Activated T-cell treated with anti-CD3 and anti-CD28 coated beads for 48 hours (primary cell): ENCODE measurements around the gene SERF2.
"Not testable (repeated sequence)": the region's sequence is repeated elsewhere in the genome, so short reads cannot be mapped to it uniquely, and the experiment has no call there.

Source experiments
- DNase-seq: peaks from one replicate; pipeline ENCODE4 v3.0.0-alpha.2; 2020; ENCODE audit warnings: low read depth

The SERF2 gene

DNA sequence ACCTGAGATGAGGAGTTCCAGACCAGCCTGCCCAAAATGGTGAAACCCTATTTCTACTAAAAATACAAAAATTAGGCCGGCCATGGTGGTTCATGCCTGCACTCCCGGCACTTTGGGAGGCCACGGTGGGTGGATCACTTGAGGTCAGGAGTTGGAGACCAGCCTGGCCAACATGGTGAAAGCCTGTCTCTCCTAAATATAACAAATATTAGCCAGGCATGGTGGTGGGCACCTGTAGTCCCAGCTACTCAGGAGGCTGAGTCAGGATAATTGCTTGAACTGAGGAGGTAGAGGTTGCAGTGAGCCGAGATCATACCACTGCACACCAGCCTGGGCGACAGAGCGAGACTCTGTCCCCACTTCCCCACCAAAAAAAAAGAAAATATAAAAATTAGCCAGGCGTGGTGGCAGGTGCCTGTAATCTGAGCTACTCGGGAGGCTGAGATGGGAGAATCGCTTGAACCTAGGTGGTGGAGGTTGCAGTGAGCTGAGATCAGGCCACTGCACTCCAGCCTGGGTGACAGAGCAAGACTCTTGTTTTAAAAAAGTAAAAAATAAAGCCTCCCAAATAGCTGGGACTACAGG is 38.7 kb downstream of the SERF2 start:
- not testable (repeated sequence) for DNase-seq

DNA sequence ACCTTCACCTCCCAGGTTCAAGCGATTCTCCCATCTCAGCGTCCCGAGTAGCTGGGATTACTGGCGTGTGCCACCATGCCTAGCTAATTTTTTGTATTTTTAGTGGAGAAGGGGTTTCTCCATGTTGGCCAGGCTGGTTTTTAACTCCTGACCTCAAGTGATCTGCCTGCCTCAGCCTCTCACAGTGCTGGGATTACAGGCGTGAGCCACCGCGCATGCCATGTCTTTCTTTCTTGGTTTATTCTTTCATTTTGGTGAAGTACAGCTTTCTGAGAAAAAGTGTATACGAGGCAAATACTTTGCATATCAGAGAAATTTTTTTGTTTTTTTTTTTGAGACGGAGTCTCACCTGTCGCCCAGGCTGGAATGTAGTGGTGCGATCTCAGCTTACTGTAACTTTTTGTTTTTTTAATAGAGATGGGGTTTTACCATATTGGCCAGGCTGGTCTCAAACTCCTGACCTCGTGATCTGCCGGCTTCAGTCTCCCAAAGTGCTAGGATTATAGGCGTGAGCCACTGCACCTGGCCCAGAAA is 39.5 kb downstream of the SERF2 start:
- DNase-seq, result not testable (repeated sequence)

DNA sequence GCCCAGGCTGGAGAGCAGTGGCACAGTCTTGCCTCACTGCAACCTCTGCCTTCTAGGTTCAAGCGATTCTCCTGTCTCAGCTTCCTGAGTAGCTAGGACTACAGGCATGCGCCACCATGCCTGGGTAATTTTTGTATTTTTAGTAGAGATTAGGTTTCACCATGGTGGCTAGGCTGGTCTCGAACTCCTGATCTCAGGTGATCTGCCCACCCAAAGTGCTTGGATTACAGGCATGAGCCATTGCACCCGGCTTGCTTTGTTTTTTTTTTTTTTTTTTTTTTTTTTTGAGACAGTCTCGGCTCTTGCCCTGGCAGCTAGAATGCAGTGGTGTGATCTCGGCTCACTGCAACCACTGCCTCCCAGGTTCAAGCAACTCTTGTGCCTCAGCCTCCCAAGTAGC is 40.4 kb downstream of the SERF2 start:
- not testable (repeated sequence) for DNase-seq

DNA sequence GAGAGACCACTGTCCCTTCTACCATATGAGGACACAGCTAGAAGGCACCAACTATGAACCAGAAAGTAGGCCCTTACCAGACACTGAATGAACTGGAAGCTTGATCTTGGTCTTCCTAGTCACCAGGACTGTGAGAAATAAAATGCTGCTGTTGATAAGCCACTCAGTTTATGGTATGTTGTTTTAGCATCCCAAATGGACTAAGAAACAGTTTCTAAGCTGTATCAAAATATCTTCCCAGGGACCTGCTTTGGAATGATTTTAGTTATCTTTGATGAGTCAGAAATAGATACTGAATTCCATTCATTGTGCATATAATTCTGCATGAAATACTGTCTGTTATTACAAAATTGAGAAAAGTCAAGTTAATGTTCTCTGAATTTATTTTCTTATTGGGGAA is 53.3 kb downstream of the SERF2 start:
- DNase-seq, result no peak
